Astrocyte of the cerebellum (primary cell): Measurements from ENCODE around the gene DUOXA1.

Experiments used
- DNase-seq: peaks from one replicate; pipeline ENCODE4 v3.0.0-alpha.2; 2011; ENCODE audit warnings: low read depth
- H3K4me3 ChIP-seq: 2 replicates; pipeline ENCODE4 v1.5.1; 2011; ENCODE audit warnings: mild to moderate bottlenecking, low read depth, low read length, moderate library complexity
- CTCF ChIP-seq: IDR thresholded peaks from 2 replicates; pipeline ENCODE4 v1.5.1; 2012; ENCODE audit warnings: low read length, low read depth, moderate library complexity, mild to moderate bottlenecking; ENCODE audit errors: missing control alignments
- in situ Hi-C: cut with HindIII; loops from 2 replicates; pipeline ENCODE4 v1.10.0; 2017; ENCODE audit warnings: low sequenced_read_pairs

The DUOXA1 gene

GRCh38 chr15:45163508-45163856 is 33.8 kb upstream of the DUOXA1 start:
- H3K4me3 ChIP-seq: no peak overlapping the region
- no peak for TF ChIP-seq CTCF
- in situ Hi-C loops: loop anchor here (10.0 kb wide), 1 partner anchor 241 kb away; a partner anchor contains a TSS
- DNase-seq: no peak

GRCh38 chr15:45162771-45163507 is 33.3 kb upstream of the DUOXA1 start:
- DNase-seq: peak; percentile 68
- no peak overlapping the region for H3K4me3 ChIP-seq
- TF ChIP-seq CTCF: peak; percentile 94
- in situ Hi-C loops: loop anchor here (10.0 kb wide), 1 partner anchor 242 kb away; a partner anchor contains a TSS

GRCh38 chr15:45161666-45162065 is 32.0 kb upstream of the DUOXA1 start:
- in situ Hi-C loops: loop anchor here (10.0 kb wide), 1 partner anchor 243 kb away; a partner anchor contains a TSS
- no peak for DNase-seq
- TF ChIP-seq CTCF: no peak
- no peak overlapping the region for H3K4me3 ChIP-seq

GRCh38 chr15:45157974-45158373 is 28.3 kb upstream of the DUOXA1 start:
- DNase-seq: peak; percentile 78
- TF ChIP-seq CTCF: no peak
- no peak overlapping the region for H3K4me3 ChIP-seq
- in situ Hi-C loops: no loop called here

- no peak overlapping the region for H3K4me3 ChIP-seq
- in situ Hi-C loops: no loop called here
- no peak for TF ChIP-seq CTCF
- peak; percentile 4 for DNase-seq
These were observed 27.2 kb upstream of the DUOXA1 start for GRCh38 chr15:45156744-45157455.

GRCh38 chr15:45155739-45156138 is 26.1 kb upstream of the DUOXA1 start:
- H3K4me3 ChIP-seq: no peak overlapping the region
- in situ Hi-C loops: no loop called here
- TF ChIP-seq CTCF: no peak
- DNase-seq: no peak
